ENCODE data around the gene INCA1.

INCA1 gene

DNA sequence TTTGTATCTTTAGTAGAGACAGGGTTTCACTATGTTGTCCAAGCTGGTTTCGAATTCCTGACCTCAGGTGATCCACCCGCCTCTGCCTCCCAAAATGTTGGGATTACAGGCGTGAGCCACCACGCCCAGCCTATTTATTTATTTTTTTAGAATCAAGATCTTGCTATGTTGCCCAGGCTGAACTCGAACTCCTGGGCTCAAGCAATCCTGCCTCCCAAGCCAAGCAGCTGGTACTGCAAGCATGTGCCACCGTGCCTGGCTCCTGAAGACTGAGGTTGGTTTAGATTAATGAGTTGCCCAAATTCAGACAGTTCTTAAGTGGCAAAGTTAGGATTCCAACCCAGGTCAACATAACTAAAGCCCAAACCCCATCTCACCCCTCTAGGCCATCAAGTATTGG, 30.0 kb upstream of the INCA1 start:
- Histone ChIP-seq H3K4me2 (ENCODE audit: insufficient read depth, low read length) (no peak overlapping the region), H2AFZ (ENCODE audit: low read depth, low read length) (no peak overlapping the region), H3K79me2 (ENCODE audit: insufficient read depth, low read length) (no peaks in the 10 kb centered on the region), H3K27me3 (ENCODE audit: insufficient read depth, low read length, poor library complexity) (no peaks in the 10 kb centered on the region), H3K9me3 (ENCODE audit: insufficient read depth, low read length, severe bottlenecking) (no peaks in the 10 kb centered on the region), H3K9ac (ENCODE audit: low read depth, low read length) (no peak overlapping the region), H3K4me3 (ENCODE audit: low read depth in 1 of 2, low read length in 2 of 2) (no peak overlapping the region), H3K36me3 (ENCODE audit: insufficient read depth, low read length) (peaks cover 11% of the 10 kb centered on the region), H3K4me1 (ENCODE audit: insufficient read depth, low read length) (peaks cover 18% of the 10 kb centered on the region), H3K27ac (ENCODE audit: low read length) (no peak overlapping the region), H4K20me1 (ENCODE audit: insufficient read depth, low read length) (no peaks in the 10 kb centered on the region)
- ATAC-seq (ENCODE audit: insufficient read depth, low read depth) (no peak), DNase-seq (no peak)
- TF ChIP-seq, protein P1, sequence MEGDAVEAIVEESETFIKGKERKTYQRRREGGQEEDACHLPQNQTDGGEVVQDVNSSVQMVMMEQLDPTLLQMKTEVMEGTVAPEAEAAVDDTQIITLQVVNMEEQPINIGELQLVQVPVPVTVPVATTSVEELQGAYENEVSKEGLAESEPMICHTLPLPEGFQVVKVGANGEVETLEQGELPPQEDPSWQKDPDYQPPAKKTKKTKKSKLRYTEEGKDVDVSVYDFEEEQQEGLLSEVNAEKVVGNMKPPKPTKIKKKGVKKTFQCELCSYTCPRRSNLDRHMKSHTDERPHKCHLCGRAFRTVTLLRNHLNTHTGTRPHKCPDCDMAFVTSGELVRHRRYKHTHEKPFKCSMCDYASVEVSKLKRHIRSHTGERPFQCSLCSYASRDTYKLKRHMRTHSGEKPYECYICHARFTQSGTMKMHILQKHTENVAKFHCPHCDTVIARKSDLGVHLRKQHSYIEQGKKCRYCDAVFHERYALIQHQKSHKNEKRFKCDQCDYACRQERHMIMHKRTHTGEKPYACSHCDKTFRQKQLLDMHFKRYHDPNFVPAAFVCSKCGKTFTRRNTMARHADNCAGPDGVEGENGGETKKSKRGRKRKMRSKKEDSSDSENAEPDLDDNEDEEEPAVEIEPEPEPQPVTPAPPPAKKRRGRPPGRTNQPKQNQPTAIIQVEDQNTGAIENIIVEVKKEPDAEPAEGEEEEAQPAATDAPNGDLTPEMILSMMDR (IDR thresholded peaks at IDR 0.05; ENCODE audit: borderline replicate concordance, extremely low read depth, low read length, poor library complexity, severe bottlenecking) = no peak

DNA sequence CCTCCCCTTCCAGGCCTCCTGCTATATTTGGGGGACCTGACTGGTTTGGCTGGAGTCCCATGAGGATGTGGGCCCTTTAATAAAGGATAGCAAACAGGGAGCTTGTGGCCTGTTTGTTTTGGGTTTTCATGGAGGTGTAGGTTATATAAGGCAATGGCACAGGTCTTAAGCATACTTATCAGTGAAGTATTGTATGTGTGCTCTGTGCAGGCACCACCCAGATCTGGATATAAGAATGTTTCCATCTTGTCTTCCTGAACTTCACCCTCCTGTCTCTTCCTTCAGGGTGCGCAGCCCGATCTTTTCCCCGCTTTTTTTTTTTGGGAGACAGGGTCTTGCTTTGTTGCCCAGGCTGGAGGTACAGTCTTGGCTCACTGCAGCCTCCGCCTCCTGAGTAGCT, 27.3 kb upstream of the INCA1 start:
- H3K27ac ChIP-seq (ENCODE audit: low read length) = no peak overlapping the region
- no peak overlapping the region for H2AFZ ChIP-seq (ENCODE audit: low read depth, low read length)
- H3K27me3 ChIP-seq (ENCODE audit: insufficient read depth, low read length, poor library complexity) = no peaks in the 10 kb centered on the region
- no peak overlapping the region for H3K4me3 ChIP-seq (ENCODE audit: low read depth in 1 of 2, low read length in 2 of 2)
- no peak overlapping the region for H3K9ac ChIP-seq (ENCODE audit: low read depth, low read length)
- H3K9me3 ChIP-seq (ENCODE audit: insufficient read depth, low read length, severe bottlenecking) = no peaks in the 10 kb centered on the region
- no peak for TF ChIP-seq EZH2 (IDR thresholded peaks at IDR 0.05; ENCODE audit: borderline replicate concordance, low read depth, low read length, severe bottlenecking)
- H4K20me1 ChIP-seq (ENCODE audit: insufficient read depth, low read length) = no peaks in the 10 kb centered on the region
- no peaks in the 10 kb centered on the region for H3K4me1 ChIP-seq (ENCODE audit: insufficient read depth, low read length)
- H3K36me3 ChIP-seq (ENCODE audit: insufficient read depth, low read length) = peaks cover 35% of the 10 kb centered on the region
- no peaks in the 10 kb centered on the region for H3K79me2 ChIP-seq (ENCODE audit: insufficient read depth, low read length)
- no peak overlapping the region for H3K4me2 ChIP-seq (ENCODE audit: insufficient read depth, low read length)
- no peak for ATAC-seq (ENCODE audit: insufficient read depth, low read depth)
- no peak for DNase-seq

DNA sequence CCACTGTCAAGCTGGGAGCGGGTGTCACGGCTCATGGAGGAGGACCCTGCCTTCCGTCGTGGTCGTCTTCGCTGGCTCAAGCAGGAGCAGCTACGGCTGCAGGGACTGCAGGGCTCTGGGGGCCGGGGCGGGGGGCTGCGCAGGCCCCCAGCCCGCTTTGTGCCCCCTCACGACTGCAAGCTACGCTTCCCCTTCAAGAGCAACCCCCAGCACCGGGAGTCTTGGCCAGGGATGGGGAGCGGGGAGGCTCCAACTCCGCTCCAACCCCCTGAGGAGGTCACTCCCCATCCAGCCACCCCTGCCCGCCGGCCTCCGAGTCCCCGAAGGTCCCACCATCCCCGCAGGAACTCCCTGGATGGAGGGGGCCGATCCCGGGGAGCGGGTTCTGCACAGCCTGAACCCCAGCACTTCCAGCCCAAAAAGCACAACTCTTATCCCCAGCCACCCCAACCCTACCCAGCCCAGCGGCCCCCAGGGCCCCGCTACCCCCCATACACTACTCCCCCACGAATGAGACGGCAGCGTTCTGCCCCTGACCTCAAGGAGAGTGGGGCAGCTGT, 26.3 kb upstream of the INCA1 start:
- H3K27ac ChIP-seq (ENCODE audit: low read length) = no peak overlapping the region
- no peak overlapping the region for H3K4me3 ChIP-seq (ENCODE audit: low read depth in 1 of 2, low read length in 2 of 2)
- H3K4me1 ChIP-seq (ENCODE audit: insufficient read depth, low read length) = no peaks in the 10 kb centered on the region
- H3K36me3 ChIP-seq (ENCODE audit: insufficient read depth, low read length) = peaks cover 37% of the 10 kb centered on the region
- no peaks in the 10 kb centered on the region for H3K27me3 ChIP-seq (ENCODE audit: insufficient read depth, low read length, poor library complexity)
- ATAC-seq (ENCODE audit: insufficient read depth, low read depth) = no peak
- no peaks in the 10 kb centered on the region for H3K79me2 ChIP-seq (ENCODE audit: insufficient read depth, low read length)
- no peaks in the 10 kb centered on the region for H4K20me1 ChIP-seq (ENCODE audit: insufficient read depth, low read length)
- no peaks in the 10 kb centered on the region for H3K9me3 ChIP-seq (ENCODE audit: insufficient read depth, low read length, severe bottlenecking)
- no peak overlapping the region for H3K9ac ChIP-seq (ENCODE audit: low read depth, low read length)
- H3K4me2 ChIP-seq (ENCODE audit: insufficient read depth, low read length) = no peak overlapping the region
- DNase-seq = no peak
- TF ChIP-seq, protein P1 (IDR thresholded peaks at IDR 0.05; ENCODE audit: borderline replicate concordance, extremely low read depth, low read length, poor library complexity, severe bottlenecking) = no peak
- TF ChIP-seq EZH2 (IDR thresholded peaks at IDR 0.05; ENCODE audit: borderline replicate concordance, low read depth, low read length, severe bottlenecking) = no peak
- H2AFZ ChIP-seq (ENCODE audit: low read depth, low read length) = no peak overlapping the region

DNA sequence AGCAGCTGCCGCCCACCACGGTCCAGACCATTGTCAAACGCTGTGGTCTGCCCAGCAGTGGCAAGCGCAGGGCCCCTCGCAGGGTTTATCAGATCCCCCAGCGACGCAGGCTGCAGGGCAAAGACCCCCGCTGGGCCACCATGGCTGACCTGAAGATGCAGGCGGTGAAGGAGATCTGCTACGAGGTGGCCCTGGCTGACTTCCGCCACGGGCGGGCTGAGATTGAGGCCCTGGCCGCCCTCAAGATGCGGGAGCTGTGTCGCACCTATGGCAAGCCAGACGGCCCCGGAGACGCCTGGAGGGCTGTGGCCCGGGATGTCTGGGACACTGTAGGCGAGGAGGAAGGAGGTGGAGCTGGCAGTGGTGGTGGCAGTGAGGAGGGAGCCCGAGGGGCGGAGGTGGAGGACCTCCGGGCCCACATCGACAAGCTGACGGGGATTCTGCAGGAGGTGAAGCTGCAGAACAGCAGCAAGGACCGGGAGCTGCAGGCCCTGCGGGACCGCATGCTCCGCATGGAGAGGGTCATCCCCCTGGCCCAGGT, 24.9 kb upstream of the INCA1 start:
- Histone ChIP-seq H3K4me3 (ENCODE audit: low read depth in 1 of 2, low read length in 2 of 2) (no peak overlapping the region), H3K9ac (ENCODE audit: low read depth, low read length) (no peak overlapping the region), H3K27ac (ENCODE audit: low read length) (no peak overlapping the region), H3K4me1 (ENCODE audit: insufficient read depth, low read length) (no peaks in the 10 kb centered on the region), H3K4me2 (ENCODE audit: insufficient read depth, low read length) (no peak overlapping the region), H4K20me1 (ENCODE audit: insufficient read depth, low read length) (no peaks in the 10 kb centered on the region), H3K79me2 (ENCODE audit: insufficient read depth, low read length) (no peaks in the 10 kb centered on the region), H3K36me3 (ENCODE audit: insufficient read depth, low read length) (peaks cover 37% of the 10 kb centered on the region), H2AFZ (ENCODE audit: low read depth, low read length) (no peak overlapping the region), H3K27me3 (ENCODE audit: insufficient read depth, low read length, poor library complexity) (no peaks in the 10 kb centered on the region), H3K9me3 (ENCODE audit: insufficient read depth, low read length, severe bottlenecking) (no peaks in the 10 kb centered on the region)
- ATAC-seq (ENCODE audit: insufficient read depth, low read depth) (no peak), DNase-seq (no peak)
- TF ChIP-seq, protein P1 (IDR thresholded peaks at IDR 0.05; ENCODE audit: borderline replicate concordance, extremely low read depth, low read length, poor library complexity, severe bottlenecking) = no peak
- TF ChIP-seq EZH2 (IDR thresholded peaks at IDR 0.05; ENCODE audit: borderline replicate concordance, low read depth, low read length, severe bottlenecking) = no peak

Measured in DND-41 (cell line).